Right kidney (tissue), 1 donor: ENCODE measurements around the gene PDIA6.

Experiments
- DNase-seq: peaks from one replicate; pipeline ENCODE4 v3.0.0-alpha.2; 2016

Gene PDIA6

DNA sequence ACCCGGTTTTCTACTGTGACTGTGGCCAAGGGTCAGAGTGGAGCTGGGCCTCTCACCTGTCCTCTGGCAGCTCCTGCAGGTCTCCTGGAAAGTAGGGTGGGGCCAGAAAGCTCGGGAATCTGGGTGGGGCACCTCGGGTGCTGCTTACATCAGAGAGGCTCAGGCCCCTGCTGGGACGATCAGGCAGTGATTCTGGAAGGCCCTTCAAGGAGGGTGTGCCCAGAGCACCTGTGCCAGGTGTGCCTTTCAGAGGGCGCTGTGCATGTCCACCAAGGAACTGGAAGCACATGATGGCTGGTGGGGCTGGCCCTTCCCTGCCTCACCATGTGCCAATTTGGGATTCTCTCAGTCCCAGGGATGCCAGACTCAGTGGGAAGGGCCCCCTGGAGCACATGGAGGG lies 47.1 kb downstream of the PDIA6 start:
- no peak for DNase-seq

DNA sequence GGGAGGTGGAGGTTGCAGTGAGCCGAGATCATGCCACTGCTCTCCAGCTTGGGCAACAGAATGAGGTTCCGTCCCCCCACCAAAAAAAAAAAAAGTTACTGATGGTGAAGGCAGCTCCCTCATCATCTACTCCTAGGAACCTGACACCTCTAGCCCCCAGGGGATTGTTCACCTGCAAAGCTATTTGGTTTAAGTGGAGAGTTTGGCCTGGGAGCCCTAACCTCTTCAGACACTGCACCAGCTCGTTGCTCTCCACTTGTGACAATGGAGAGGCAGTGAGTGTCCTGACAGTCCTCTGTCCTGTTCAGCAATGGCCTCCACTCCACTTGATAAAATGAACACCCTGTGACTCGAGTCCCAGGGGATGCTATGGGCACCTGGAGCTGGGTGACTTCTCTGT lies 47.7 kb downstream of the PDIA6 start:
- DNase-seq: no peak

DNA sequence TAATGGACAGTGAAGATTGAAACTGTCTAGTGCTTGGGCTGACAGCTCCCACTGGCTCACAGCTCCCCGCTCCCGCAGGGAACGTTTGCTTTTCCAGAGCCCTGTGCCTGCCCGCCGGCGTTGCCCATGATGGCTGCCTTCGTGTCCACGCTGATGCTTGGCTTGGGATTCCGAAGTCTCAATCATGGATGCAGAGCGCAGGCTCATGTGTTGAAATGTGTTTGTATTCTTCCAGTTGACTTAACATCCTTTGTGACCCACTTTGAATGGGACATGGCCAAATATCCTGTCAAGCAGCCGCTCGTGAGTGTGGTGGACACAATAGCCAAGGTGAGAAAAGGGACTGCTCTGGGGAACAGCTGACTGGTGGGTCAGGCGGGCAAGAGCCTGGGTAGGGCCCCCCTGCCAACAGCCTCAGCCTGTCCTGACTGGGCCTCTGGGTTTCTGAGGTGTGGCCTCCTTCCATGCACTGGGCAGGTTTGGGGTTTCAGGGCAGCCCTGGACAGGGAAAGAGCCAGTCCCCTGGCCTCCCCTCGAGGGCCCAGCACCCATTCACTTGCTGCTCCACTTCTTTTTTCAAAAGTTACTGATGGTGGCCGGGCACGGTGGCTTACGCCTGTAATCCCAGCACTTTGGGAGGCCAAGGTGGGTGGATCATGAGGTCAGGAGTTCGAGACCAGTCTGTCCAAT lies 48.3 kb downstream of the PDIA6 start:
- DNase-seq: no peak

DNA sequence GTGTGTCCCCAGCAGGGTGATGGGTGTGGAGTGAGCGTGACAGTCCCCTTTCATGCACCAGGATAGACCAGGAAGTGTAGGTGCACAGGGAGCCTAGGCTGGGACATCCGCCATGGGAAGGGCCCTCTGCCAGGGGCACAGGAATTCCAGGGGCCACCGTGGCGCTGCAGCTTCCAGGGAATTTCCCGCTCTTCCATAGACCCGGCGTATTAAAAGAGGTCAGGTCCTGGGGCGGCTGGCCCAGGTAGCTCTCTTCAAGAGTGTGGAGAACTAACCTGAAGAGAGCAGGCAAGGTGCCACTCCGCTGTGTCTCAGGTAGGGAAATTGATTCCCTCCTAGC lies 49.2 kb downstream of the PDIA6 start:
- no peak for DNase-seq

DNA sequence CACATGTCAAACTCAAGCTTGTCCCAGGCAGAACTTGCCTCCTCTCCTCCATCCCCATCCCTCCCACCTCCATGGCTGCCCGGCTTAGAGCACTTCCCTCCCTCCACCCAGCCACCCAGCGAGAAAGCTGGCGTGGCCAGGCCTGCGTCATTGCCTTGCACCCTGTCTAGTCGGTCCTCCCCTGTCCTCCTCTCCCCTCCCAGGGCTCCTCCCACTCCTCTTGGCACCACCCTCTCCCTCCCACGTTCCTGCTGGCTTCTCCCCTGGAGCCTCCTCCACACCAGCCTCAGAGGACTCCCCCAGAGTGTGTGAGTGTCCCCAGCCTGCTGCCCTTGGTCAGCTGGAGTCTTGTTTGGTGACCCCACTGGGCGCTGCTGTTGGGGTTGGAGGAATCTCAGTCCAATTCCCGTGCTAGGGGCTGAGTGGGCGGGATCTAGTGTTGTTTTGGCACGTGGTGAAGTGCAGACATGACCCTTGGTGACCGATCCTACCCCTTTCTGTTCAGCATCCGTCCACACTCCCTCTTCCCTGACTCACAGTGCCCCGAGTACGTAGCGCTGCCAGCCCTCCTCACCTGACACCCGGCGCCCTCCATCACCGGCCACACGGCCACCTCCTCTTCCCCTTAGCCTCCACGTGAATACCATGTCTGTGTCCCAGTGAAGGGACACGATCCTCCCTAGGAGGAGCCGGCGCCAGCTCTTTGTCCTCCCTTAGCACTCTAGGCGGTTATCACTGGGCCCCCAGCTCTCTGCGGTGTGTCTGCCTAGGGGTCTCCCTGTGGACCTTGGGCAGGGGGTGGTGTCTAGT lies 49.7 kb downstream of the PDIA6 start:
- DNase-seq: no peak

DNA sequence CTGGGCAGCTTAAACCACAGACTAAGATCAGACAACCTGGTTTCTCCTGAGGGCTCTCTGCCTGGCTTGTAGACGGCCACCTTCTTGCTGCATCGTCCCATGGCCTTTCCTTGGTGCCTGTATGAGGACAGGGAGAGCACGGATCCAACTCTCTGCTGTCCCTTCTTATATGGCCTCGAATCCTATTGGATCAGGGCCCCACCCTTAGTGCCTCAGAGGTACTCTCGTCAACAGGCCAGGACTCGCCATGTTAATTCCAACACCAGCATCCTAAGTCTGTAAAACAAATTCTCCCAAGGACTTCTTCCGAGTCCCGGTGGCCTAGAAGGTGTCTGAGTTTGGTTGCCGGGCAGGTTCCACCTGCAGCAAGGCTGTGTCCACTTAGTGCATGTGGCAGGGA lies 51.0 kb downstream of the PDIA6 start:
- DNase-seq: no peak

DNA sequence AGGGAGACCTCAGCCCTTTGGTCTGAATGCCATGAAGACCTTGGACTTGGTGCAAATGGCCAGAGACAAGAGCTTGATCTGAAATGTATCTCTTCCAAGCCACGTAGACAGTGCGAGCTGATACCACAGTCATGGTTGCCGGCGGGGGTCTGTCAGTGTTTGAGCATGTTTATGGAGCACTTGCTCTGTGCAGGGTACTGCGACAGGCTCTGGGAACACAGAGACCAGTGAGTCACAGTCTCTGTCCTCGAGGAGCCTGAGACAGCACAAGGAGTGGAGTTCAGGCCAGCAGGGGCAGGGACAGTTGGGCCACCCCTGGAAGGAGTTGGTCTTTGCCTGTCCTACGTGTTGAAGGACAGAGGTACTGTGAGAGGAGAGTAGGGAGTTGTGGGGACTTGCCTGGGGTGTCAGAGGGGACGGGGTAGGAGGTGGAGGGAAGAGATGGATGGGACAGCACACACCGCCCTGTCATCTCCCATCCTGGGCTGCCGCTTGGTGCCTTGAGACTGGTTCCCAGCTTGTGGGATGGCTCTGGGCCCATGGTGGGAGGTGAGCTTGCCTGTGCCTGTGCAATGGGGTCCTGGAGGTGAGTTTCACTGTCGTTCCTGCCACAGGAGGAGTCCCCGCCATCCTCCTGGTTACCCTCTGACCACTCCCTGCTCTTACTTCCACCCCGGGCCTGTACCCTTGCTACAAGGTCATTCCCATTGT lies 51.6 kb downstream of the PDIA6 start:
- no peak for DNase-seq

DNA sequence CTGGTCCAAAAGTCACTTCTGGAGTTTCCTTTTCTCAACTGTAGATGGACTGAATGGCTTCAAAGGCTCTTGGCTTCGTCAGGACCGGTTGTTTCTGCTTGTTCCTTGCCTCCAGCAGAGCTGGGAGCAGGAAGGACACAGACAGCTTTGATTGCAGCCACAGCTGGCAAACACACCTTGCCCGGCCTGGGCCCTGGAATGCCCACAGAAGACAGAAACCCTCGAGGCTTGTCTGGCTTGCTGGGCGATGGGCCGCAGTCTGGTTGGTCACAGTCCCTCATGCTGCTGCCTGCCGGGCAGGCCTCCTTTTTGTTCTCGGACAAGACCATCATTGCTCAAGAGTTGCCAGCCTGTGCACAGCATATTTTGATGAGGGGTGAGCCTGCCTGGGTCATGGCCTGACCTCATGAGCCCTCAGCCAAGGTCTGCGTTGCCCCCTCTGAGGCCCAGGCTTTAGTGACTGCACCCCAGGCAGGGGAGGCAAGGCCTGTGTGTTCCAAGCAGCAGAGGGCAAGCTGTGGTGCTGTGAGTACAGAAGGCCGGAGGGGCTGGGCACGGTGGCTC lies 53.4 kb downstream of the PDIA6 start:
- no peak for DNase-seq

DNA sequence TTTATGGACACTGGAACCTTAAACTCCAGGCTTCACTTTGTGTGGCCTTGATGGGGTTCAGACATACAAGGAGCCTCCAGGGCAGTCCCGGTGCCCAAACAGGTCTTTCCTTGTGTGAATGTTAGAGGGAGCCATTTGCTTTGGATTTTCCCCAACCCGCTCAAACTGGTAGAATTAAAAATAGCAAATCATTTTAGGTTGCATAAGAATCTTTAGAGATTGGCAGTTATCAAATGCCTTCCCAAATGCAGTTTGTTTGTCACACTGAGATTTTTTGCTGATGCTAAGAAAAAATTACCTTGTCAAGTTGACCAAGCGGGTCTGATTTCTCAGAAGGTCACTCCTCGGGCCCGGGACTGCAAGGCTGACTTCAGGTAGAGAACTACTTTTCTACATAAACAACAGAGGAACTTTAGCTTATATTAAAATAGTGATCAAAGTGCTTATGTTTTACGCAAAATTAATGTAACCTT lies 54.7 kb downstream of the PDIA6 start:
- DNase-seq: no peak

DNA sequence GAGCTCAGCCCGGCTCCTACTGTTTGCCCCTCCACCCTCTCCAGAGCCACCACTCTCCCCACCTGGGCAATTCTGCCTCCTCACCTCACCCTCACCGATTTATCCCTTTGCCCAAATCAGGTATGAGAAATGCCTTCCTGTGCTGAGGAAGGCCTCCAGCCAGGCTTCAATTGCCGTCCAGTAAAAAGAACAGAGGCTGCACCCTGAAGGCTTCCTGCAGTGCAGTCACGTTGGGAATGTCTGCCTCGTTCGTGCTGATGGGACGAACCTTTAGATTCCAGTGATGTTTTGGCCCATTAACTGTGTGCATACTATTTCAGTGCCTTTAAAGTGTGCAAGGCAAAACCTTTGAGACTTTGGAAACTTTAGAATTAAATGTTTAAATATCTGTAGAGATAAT lies 57.0 kb downstream of the PDIA6 start:
- DNase-seq: no peak

DNA sequence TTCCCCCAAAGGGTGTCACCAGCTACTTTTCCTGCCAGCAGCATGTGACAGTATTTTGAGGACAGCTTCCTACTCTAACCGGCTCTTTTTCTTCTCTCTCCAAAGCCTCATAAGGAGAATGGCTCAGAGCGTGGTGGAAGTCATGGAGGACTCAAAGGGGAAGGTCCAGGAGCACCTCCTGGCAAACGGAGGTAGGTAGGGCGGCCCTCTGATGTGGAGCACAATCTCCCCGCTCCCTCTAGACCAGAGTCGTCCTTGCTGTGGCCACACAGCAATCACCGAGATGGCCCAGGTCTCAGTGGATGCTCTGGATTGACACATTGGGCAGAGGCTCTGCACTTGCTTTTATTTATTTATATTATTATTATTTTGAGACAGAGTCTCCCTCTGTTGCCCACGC lies 58.7 kb downstream of the PDIA6 start:
- no peak for DNase-seq

DNA sequence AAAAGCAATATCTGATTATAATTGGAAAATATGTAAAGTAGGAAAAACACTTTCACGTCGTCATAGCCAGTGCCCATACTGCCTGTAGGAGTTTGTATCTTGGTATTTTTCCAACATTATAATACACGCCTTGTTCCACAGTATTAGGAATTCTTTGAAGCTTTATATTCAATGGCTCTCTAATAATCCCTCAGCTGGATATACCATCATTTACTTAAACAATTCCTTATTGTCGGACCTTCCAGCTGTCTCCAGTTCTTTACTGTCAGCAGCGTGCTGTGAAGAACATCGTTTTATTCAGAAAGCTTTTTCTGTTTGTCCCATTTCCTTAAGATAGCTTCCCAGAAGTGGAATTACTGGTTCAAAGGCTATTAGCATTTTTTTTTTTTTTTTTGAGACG lies 59.4 kb downstream of the PDIA6 start:
- DNase-seq: no peak

DNA sequence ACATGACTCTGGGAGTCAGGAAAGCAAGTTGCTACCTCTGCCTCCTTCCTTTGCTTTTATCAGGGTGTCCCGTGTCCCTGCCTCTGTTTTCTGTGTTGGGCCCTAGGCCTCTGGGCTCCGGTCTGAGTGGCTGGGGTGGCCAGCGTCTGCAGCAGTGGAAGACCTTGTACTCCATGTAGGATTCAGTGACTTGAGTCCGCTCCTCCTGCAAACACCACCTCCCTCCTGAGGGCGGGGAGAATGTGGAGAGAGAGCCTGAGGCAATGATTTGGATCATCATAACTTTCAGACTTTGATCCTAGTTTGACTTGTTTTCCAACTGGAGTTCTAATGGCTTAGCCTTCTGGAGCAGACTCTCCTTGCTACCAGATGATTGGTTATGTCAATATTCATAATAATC lies 60.3 kb downstream of the PDIA6 start:
- DNase-seq: no peak

DNA sequence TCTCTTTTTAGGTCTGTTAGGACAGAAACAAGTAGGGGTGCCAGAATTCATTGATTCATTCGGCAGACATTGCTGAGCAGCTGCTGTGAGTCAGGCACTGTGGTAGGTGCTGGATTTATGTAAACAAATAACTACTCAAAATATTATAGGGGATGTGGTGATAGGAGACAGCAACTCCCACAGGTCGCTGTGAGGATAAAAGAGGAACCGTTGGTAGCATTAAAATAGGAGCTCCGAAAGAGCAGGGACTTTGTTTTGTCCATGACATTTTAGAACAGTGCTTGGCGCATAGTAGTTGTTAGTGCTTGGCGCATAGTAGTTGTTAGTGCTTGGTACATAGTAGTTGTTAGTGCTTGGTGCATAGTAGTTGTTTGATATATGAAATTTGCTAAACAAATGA lies 62.0 kb downstream of the PDIA6 start:
- no peak for DNase-seq

DNA sequence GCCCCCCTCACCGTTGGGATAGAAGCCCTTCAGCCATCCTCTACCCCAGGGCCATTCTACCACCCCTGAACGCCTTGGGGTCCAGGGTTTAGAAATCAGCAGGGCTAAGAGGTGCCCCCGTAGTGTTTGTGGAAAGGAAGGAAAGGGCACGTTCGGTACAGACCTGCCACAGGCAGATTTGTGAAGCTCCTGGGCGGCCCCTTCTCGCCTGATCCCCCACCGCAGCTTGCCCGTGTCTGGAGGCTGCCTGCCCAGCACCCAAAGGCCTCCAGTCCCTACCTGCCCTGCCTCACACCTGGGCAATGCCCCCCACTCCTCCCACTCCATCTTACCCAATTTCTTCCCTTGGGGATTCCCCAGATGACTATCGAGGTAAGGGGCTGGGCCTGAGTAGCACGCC lies 69.9 kb downstream of the PDIA6 start:
- no peak for DNase-seq

DNA sequence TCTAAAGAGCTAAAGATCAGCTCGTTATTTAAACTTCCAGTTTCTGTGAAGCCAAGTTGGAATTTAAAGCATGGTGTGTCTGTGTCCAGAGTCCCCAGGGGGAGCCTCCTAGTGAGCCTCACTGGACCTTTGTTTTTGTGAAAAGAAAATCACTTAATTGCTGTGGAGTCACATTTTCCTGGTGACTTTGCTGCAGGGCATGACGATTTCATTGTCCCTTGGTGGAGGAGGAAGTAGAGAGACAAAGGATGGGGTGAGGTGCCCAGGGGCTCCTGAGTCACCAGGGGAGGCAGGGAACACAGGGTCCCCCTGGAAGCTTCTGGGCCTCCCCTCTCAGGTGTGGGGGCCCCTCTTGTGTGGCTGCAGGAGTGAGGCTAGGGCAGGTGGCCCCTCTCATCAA lies 71.4 kb downstream of the PDIA6 start:
- no peak for DNase-seq

DNA sequence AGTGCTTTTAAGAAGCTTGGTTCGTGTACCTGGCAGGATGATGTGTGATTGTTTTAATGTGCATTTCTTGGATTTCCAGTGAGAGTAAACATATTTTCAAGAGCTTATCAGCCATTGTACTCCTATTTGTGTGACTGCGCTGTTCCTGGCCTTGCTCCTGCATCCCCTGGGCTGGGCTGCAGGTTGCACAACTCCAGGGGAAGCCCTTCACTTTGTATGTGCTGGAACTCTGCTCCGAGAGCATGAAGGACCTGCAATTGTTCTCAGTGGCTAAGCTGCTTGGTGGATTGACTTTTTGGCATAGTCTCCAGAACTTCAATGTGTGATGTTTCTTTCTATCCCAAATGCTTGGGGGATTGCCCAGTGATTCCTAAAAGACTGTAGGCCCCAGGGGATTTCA lies 72.4 kb downstream of the PDIA6 start:
- DNase-seq: no peak

DNA sequence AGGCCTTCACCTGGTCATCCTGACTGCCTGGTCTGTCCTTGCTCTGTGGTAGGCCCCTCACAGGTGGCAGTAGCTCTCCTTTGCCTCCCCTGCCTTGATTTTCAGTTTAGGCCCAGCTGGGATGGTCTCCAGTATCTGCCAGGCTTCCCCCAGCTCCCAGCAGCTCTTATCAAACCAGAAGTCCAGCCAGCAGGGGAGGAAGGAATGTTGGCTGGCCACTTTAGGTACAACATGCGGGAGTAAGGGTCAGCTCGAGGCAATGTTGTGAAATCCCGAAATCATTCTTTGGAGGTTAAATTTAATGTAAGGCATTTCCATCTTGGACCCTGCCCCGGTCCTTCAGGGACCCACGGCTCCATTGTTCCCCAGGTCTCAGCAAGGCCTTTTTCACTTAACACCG lies 74.4 kb downstream of the PDIA6 start:
- DNase-seq: no peak

DNA sequence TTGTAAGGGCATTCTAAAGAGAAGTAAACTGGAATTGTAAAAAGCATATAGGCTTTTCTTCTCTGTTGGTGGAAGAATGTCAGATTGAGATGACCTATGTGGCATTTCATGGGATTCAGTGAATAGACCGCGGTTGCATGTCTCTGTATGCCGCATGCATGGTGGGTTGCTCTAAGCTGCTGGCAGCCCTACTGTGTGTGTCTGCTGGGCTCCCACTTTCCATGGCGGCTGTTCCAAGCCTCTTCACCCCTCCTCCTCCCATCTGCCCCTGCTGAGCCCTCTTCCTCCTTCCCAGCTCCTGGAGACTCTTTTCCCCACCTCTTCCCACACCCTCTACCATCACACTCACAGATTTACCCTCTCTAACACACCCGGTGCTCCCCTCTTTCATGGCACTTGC lies 78.6 kb downstream of the PDIA6 start:
- no peak for DNase-seq

DNA sequence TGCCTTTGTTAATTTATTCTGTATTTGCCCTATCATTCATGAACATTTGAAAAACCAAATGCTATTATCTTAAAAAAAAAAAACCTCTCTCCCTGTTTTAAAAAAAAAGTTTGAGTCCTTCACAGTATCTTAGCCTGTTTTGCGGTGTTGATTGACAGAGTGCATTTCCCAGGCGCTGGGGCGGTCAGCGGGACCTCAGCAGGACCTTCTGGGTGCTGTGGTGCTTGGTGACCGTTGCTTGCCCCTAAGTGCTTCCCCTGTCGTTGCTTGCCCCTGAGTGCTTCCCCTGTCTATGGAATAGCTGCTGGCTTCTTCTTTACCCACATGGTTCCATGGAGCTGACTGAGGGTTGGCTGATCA lies 79.0 kb downstream of the PDIA6 start:
- DNase-seq: no peak
